Measurements from ENCODE around the gene RNF157. TPM values are rescaled to one million over a fixed set of nuclear protein-coding genes. Genes with fewer than 3 reads are reported as not detected.

Gene RNF157
- total and polyA plus RNA-seq, 9 of the 15 experiments (the other 6 are each of a cell fraction or from before 2014, with no cell fraction given): 8.1 to 31.7 (median 20.8) TPM

DNA sequence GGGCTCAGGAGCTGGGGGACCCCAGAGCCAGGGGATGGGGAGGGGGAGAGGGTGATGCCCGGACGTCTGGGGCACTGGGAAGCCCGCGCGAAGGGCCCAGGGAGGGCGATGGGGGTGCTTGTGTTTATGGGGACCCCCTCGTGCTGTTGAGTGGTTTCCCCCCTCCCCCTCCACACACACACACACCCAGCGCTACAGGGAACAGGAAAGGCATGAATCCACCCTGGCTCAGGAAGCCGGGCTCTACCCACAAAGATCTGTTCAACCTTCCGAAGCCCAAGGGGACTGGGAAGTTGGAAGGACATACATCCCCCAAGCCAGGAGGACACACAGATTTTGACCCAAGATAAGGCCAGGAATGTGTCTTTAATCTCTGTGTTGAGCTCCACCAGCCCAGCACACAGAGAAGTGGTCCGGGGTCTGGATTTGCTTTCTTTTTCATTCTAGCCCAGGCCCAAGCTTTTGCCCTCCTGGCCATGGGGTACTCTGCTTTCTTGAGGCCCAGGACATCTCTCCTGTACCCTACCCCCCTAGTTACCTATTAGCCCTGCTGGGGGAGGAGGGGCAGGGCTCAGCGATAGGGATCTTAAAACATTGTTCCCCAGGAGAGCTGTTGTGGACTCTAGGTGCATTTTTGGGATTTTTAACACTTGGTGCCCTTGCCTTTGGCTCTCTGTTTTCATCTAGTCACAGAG is 26.1 kb upstream of the RNF157 start:
- Histone ChIP-seq H3K27ac (ENCODE audit: extremely low read depth, low read depth, low read length) (peak overlapping the region; percentile 81), H3K4me1 (replicated peaks in 1 of 2; ENCODE audit: control insufficient read depth in 2 of 2, insufficient read depth in 2 of 2, low read length in 2 of 2) (peaks cover 43 to 51% of the 10 kb centered on the region in 2 experiments), H3K4me3 (peak overlapping the region; percentile 91), H3K36me3 (ENCODE audit: control insufficient read depth, insufficient read depth, low read length) (peaks cover 40% of the 10 kb centered on the region), H3K9ac (ENCODE audit: insufficient read depth in 1 of 2, low read depth in 2 of 2, low read length in 2 of 2) (peak overlapping the region; percentile 81 to 96), H3K9me1 (ENCODE audit: control insufficient read depth, insufficient read depth, low read length) (no peaks in the 10 kb centered on the region), H3K4me2 (ENCODE audit: insufficient read depth, low read length) (peak overlapping the region; percentile 97), H4K20me1 (replicated peaks; ENCODE audit: control insufficient read depth, insufficient read depth, low read length) (no peaks in the 10 kb centered on the region), H2AFZ (ENCODE audit: low read depth, low read length) (no peak overlapping the region; the same call in 1 of the 2 replicates), H3K27me3 (ENCODE audit: control insufficient read depth in 2 of 2, insufficient read depth in 2 of 2, low read length in 2 of 2) (no peaks in the 10 kb centered on the region), H3K79me2 (ENCODE audit: control insufficient read depth, insufficient read depth, low read length) (peaks cover 56% of the 10 kb centered on the region), H3K9me3 (replicated peaks; ENCODE audit: control insufficient read depth, insufficient read depth, low read depth, low read length) (no peaks in the 10 kb centered on the region)
- WGBS (ENCODE audit: insufficient coverage, low coverage, missing lambda C conversion rate): 0% methylated on average over 7 of the region's 12 CpGs
- peak; percentile 26 for FAIRE-seq
- intact Hi-C loops (cut with micrococcal nuclease) (loop anchor here (5.0 kb wide), 2 partner anchors 69 to 84 kb away; no protein-coding TSS in a partner anchor), in situ Hi-C loops (cut with MboI) (no loop called here)
- TSS peak; percentile 44 for BruUV-seq (replicated peaks)
- CTCF ChIA-PET (ENCODE audit: low intra/inter-chr PET ratio): no interaction called here
- peak in 1 of 4 experiments; percentile 41 for DNase-seq (ENCODE audit: extremely low read depth in 1 of 4, low spot score in 3 of 4)
- POLR2A ChIA-PET: interaction anchor here (0.7 to 10.6 kb wide), 17 partner anchors 7 to 282 kb away, joined by 3 to 227 read pairs (median 8); partner anchors contain the start of gene RNF157
- no peak for ATAC-seq
- TF ChIP-seq, protein P1, sequence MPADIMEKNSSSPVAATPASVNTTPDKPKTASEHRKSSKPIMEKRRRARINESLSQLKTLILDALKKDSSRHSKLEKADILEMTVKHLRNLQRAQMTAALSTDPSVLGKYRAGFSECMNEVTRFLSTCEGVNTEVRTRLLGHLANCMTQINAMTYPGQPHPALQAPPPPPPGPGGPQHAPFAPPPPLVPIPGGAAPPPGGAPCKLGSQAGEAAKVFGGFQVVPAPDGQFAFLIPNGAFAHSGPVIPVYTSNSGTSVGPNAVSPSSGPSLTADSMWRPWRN (IDR thresholded peaks at IDR 0.05; ENCODE audit: low read depth): no peak
- TF ChIP-seq TEAD4 (IDR thresholded peaks at IDR 0.05; ENCODE audit: low read length): peak; percentile 61
- TF ChIP-seq TEAD4 (CRISPR knock-in tag; IDR thresholded peaks at IDR 0.05; ENCODE audit: borderline replicate concordance): no peak
- TF ChIP-seq ZSCAN32 (CRISPR knock-in tag; IDR thresholded peaks at IDR 0.05): no peak
- TF ChIP-seq L3MBTL2 (IDR thresholded peaks at IDR 0.05): no peak
- no peak for TF ChIP-seq SNRNP70 (optimal IDR thresholded peaks at IDR 0.05; ENCODE audit: low read depth, low read length)
- TF ChIP-seq ZNF408 (CRISPR knock-in tag; IDR thresholded peaks at IDR 0.05; ENCODE audit: low read depth): no peak
- TF ChIP-seq, protein P2, sequence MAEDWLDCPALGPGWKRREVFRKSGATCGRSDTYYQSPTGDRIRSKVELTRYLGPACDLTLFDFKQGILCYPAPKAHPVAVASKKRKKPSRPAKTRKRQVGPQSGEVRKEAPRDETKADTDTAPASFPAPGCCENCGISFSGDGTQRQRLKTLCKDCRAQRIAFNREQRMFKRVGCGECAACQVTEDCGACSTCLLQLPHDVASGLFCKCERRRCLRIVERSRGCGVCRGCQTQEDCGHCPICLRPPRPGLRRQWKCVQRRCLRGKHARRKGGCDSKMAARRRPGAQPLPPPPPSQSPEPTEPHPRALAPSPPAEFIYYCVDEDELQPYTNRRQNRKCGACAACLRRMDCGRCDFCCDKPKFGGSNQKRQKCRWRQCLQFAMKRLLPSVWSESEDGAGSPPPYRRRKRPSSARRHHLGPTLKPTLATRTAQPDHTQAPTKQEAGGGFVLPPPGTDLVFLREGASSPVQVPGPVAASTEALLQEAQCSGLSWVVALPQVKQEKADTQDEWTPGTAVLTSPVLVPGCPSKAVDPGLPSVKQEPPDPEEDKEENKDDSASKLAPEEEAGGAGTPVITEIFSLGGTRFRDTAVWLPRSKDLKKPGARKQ (CRISPR knock-in tag; IDR thresholded peaks at IDR 0.05): no peak
- no peak for TF ChIP-seq RBM22 (IDR thresholded peaks at IDR 0.05; ENCODE audit: low read depth, low read length, poor library complexity, severe bottlenecking)
- no peak for TF ChIP-seq C11orf30 (IDR thresholded peaks at IDR 0.05; ENCODE audit: low read depth)
- no peak for TF ChIP-seq HDAC3 (IDR thresholded peaks at IDR 0.05; ENCODE audit: borderline replicate concordance, partially characterized antibody)
- TF ChIP-seq TCF7L2 (IDR thresholded peaks at IDR 0.05; ENCODE audit: low read depth, low read length): no peak
- no peak for TF ChIP-seq ZNF76 (CRISPR knock-in tag; IDR thresholded peaks at IDR 0.05; ENCODE audit: borderline replicate concordance)
- no peak for TF ChIP-seq STAT5B (CRISPR knock-in tag; IDR thresholded peaks at IDR 0.05)
- TF ChIP-seq CHD2 (IDR thresholded peaks at IDR 0.05; ENCODE audit: low read depth, low read length): 0 out of 2 replicates have a peak, but pooled peaks have one; percentile 13
- TF ChIP-seq ZNF175 (CRISPR knock-in tag; IDR thresholded peaks at IDR 0.05; ENCODE audit: low read depth): no peak
- TF ChIP-seq CHD1 (IDR thresholded peaks at IDR 0.05; ENCODE audit: low read length): no peak
- no peak for TF ChIP-seq SP2 (IDR thresholded peaks at IDR 0.05; ENCODE audit: extremely low read depth, low read depth, low read length, poor library complexity, severe bottlenecking)
- 0 out of 2 replicates have a peak, but pooled peaks have one; percentile 43 for TF ChIP-seq ZNF263 (CRISPR knock-in tag; IDR thresholded peaks at IDR 0.05; ENCODE audit: borderline replicate concordance)
- no peak for TF ChIP-seq PCBP2 (IDR thresholded peaks at IDR 0.05; ENCODE audit: low read depth, low read length, poor library complexity, severe bottlenecking)
- no peak for TF ChIP-seq ZNF24 (IDR thresholded peaks at IDR 0.05)
- TF ChIP-seq EHMT2 (IDR thresholded peaks at IDR 0.05): no peak
